CD4-positive, alpha-beta T cell (primary cell): Measurements from ENCODE around the gene PPM1L. TPM values are rescaled to one million over a fixed set of nuclear protein-coding genes. Genes with fewer than 3 reads are reported as not detected.

Experiments used
- ATAC-seq: fragments of 200-7000 bp; cut with Tn5 transposase; one replicate; pipeline ENCODE4 v1.10.0; 2022; ENCODE audit warnings: mild to moderate bottlenecking; ENCODE audit not compliant: poor library complexity
- CTCF ChIA-PET: fragments of 350-600 bp; sonication (Branson Sonifier 250); formaldehyde crosslinking; loops from one replicate; lab custom pipeline; 2021; ENCODE audit warnings: antibody characterized with exemption, inconsistent platforms; lab: Charles Lee
- POLR2A ChIA-PET: fragments of 350-600 bp; sonication (Branson Sonifier 250); formaldehyde crosslinking; loops from one replicate; lab custom pipeline; 2021; ENCODE audit warnings: antibody characterized with exemption, inconsistent platforms; lab: Charles Lee
- DNase-seq, 14 experiments: peaks; one replicate each; pipeline ENCODE4 v3.0.0-alpha.2; 2013 to 2020; ENCODE audit warnings: mixed read lengths in 2 of 14
- H3K27ac ChIP-seq, 2 donors: one replicate each; pipeline versions ENCODE4 v1.5.1 to v1.7.0; 2013; ENCODE audit warnings: low read length in 2 of 2, low read depth in 1 of 2, mild to moderate bottlenecking in 1 of 2
- H3K27me3 ChIP-seq, 2 experiments: 1 replicate in 1 of 2; 2 replicates in 1 of 2; pipeline versions ENCODE4 v1.6.1 to v1.7.0; 2013; ENCODE audit warnings: low read length in 2 of 2, control low read depth in 1 of 2, mild to moderate bottlenecking in 1 of 2, moderate library complexity in 1 of 2; ENCODE audit not compliant: insufficient read depth in 2 of 2, control insufficient read depth in 1 of 2
- H3K36me3 ChIP-seq: one replicate; pipeline ENCODE4 v1.6.1; 2013; ENCODE audit warnings: low read length, control low read depth; ENCODE audit not compliant: insufficient read depth
- H3K4me1 ChIP-seq: one replicate; pipeline ENCODE4 v1.6.1; 2013; ENCODE audit warnings: low read length, control low read depth; ENCODE audit not compliant: insufficient read depth
- H3K4me3 ChIP-seq: one replicate; pipeline ENCODE4 v1.5.1; 2013; ENCODE audit warnings: mild to moderate bottlenecking, low read length, moderate library complexity
- H3K9me3 ChIP-seq, 2 experiments: 1 replicate in 1 of 2; 2 replicates in 1 of 2; pipeline versions ENCODE4 v1.6.1 to v1.7.0; 2013; ENCODE audit warnings: low read length in 2 of 2, mild to moderate bottlenecking in 2 of 2, control low read depth in 1 of 2, moderate library complexity in 1 of 2; ENCODE audit not compliant: control insufficient read depth in 1 of 2, insufficient read depth in 1 of 2
- H3K27ac Mint-ChIP-seq: one replicate; pipeline ENCODE4 v1.8.0; 2020; ENCODE audit warnings: mixed read lengths
- H3K27me3 Mint-ChIP-seq: one replicate; pipeline ENCODE4 v1.8.0; 2021; ENCODE audit warnings: mixed read lengths
- H3K36me3 Mint-ChIP-seq: one replicate; pipeline ENCODE4 v1.8.0; 2021; ENCODE audit warnings: low read depth, mixed read lengths
- H3K4me1 Mint-ChIP-seq: one replicate; pipeline ENCODE4 v1.8.0; 2021; ENCODE audit warnings: low read depth, mixed read lengths
- H3K4me3 Mint-ChIP-seq: one replicate; pipeline ENCODE4 v1.8.0; 2020; ENCODE audit warnings: mild to moderate bottlenecking, mixed read lengths
- H3K9me3 Mint-ChIP-seq: one replicate; pipeline ENCODE4 v1.8.0; 2020; ENCODE audit warnings: mixed read lengths
- CTCF ChIP-seq: fragments of 200-600 bp; IDR thresholded peaks from one replicate; pipeline ENCODE4 v1.8.0; 2022; ENCODE audit warnings: antibody characterized with exemption, mild to moderate bottlenecking
- intact Hi-C, 2 experiments: fragments of 100-400 bp; cut with DNase I in 1 of 2; cut with micrococcal nuclease in 1 of 2; formaldehyde crosslinking; loops; one replicate each; pipeline versions ENCODE4 v1.15.1 to v1.9.0; 2023 to 2025; cut with DNase I, micrococcal nuclease
- total RNA-seq, 174 experiments: library from RNA in 2 of 174; stranded (reverse) in 2 of 174; gene quantifications; one replicate each; pipeline ENCODE4 v1.2.3 and lab custom pipeline; 2021 to 2026

The PPM1L gene
- total RNA-seq, 2 experiments from 2014 or later, result 3.0 to 3.4 TPM

DNA sequence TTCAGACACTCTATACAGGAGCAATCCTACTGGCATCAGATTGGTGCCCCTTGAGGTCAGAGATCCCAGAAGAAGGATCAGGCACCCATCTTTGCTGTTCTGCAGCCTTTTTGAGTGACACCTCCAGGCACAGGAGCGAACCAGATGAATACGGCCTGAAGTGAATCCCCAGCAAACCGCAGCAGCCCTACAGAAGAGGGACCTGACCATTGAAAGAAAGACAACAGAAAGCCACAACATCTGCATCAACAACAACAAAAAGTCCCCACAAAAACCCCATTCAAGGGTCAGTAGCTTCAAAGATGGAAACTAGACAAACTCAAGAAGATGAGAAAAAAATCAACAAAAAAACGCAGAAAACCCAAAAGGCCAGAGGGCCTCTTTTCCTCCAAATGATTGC, 130.4 kb downstream of the PPM1L start:
- POLR2A ChIA-PET, result no interaction called here
- TF ChIP-seq CTCF, result no peak
- Histone ChIP-seq H3K4me1 (no peaks in the 10 kb centered on the region), H3K27me3 (no peaks in the 10 kb centered on the region), H3K36me3 (no peaks in the 10 kb centered on the region), H3K4me3 (no peak overlapping the region), H3K27ac (no peak overlapping the region), H3K9me3 (peaks cover 0 to 11% of the 10 kb centered on the region in 2 experiments)
- no peak overlapping the region for H3K4me3 Mint-ChIP-seq
- CTCF ChIA-PET, result no interaction called here
- intact Hi-C loops, result no loop called here
- H3K9me3 Mint-ChIP-seq, result peaks cover 14% of the 10 kb centered on the region
- no peak overlapping the region for H3K27ac Mint-ChIP-seq
- no peak for ATAC-seq
- H3K36me3 Mint-ChIP-seq, result no peaks in the 10 kb centered on the region
- H3K4me1 Mint-ChIP-seq, result no peaks in the 10 kb centered on the region
- DNase-seq, result no peak
- no peaks in the 10 kb centered on the region for H3K27me3 Mint-ChIP-seq

- H3K27ac ChIP-seq, result no peak overlapping the region
- no peak for TF ChIP-seq CTCF
- no peak overlapping the region for H3K4me3 Mint-ChIP-seq
- intact Hi-C loops, result no loop called here
- H3K27ac Mint-ChIP-seq, result no peak overlapping the region
- POLR2A ChIA-PET, result no interaction called here
- H3K27me3 ChIP-seq, result no peaks in the 10 kb centered on the region
- no peak overlapping the region for H3K4me3 ChIP-seq
- H3K4me1 ChIP-seq, result no peaks in the 10 kb centered on the region
- H3K27me3 Mint-ChIP-seq, result no peaks in the 10 kb centered on the region
- no peaks in the 10 kb centered on the region for H3K9me3 ChIP-seq
- no peak for DNase-seq
- no peak for ATAC-seq
- no peaks in the 10 kb centered on the region for H3K36me3 Mint-ChIP-seq
- peaks cover 6% of the 10 kb centered on the region for H3K9me3 Mint-ChIP-seq
- CTCF ChIA-PET, result no interaction called here
- H3K4me1 Mint-ChIP-seq, result no peaks in the 10 kb centered on the region
- H3K36me3 ChIP-seq, result no peaks in the 10 kb centered on the region
These were observed 137.2 kb downstream of the PPM1L start for GRCh38 chr3:160893207-160893606.

DNA sequence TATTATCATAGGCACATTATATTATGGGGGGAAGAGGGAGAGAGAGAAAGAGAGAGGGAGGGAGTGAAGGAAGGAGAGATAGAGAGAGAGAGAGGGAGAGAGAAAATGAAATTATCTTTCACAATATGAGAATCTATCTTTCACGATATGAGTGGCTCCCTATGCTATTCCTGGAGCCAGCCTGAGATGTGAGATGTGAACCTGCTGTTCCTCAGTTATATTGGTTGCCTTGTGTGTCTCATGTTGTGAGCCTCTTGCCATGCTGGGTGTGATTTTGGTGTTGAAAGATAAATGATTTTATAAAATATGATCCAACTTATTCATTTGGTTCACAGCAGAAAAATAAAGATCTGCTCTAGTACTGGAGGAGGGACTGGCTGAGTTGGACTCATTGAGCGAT, 148.7 kb downstream of the PPM1L start:
- H3K4me1 Mint-ChIP-seq, result no peaks in the 10 kb centered on the region
- no peak overlapping the region for H3K4me3 ChIP-seq
- no peak overlapping the region for H3K27ac Mint-ChIP-seq
- H3K36me3 Mint-ChIP-seq, result no peaks in the 10 kb centered on the region
- H3K9me3 Mint-ChIP-seq, result peaks cover 5% of the 10 kb centered on the region
- CTCF ChIA-PET, result no interaction called here
- TF ChIP-seq CTCF, result no peak
- H3K9me3 ChIP-seq, result peaks cover 0 to 9% of the 10 kb centered on the region in 2 experiments
- H3K27me3 Mint-ChIP-seq, result peaks cover 8% of the 10 kb centered on the region
- H3K4me3 Mint-ChIP-seq, result no peak overlapping the region
- no peaks in the 10 kb centered on the region for H3K27me3 ChIP-seq
- H3K27ac ChIP-seq, result no peak overlapping the region
- DNase-seq (no peak), ATAC-seq (no peak)
- POLR2A ChIA-PET, result no interaction called here
- intact Hi-C loops, result no loop called here
- H3K36me3 ChIP-seq, result no peaks in the 10 kb centered on the region
- H3K4me1 ChIP-seq, result no peaks in the 10 kb centered on the region
